Endothelial cell (in vitro differentiated cells): Measurements from ENCODE around the gene CTSL. TPM values are rescaled to one million over a fixed set of nuclear protein-coding genes. Genes with fewer than 3 reads are reported as not detected.
A peak's percentile ranks its signal among the peaks of the same experiment; 100 is the strongest.

Experiments used
- DNase-seq: peaks from one replicate; pipeline ENCODE4 v3.0.0; 2021; ENCODE audit warnings: low spot score
- H3K27ac Mint-ChIP-seq: one replicate; pipeline ENCODE4 v1.8.0; 2021; ENCODE audit warnings: mixed read lengths, inconsistent platforms; ENCODE audit not compliant: unreplicated experiment
- H3K27me3 Mint-ChIP-seq: one replicate; pipeline ENCODE4 v1.8.0; 2021; ENCODE audit warnings: mild to moderate bottlenecking, moderate library complexity, mixed read lengths, inconsistent platforms; ENCODE audit not compliant: unreplicated experiment
- H3K36me3 Mint-ChIP-seq: one replicate; pipeline ENCODE4 v1.8.0; 2021; ENCODE audit warnings: mild to moderate bottlenecking, low read depth, mixed read lengths, inconsistent platforms; ENCODE audit not compliant: unreplicated experiment
- H3K4me1 Mint-ChIP-seq: one replicate; pipeline ENCODE4 v1.8.0; 2021; ENCODE audit warnings: mild to moderate bottlenecking, mixed read lengths, inconsistent platforms; ENCODE audit not compliant: unreplicated experiment
- H3K4me3 Mint-ChIP-seq: one replicate; pipeline ENCODE4 v1.8.0; 2021; ENCODE audit warnings: mild to moderate bottlenecking, mixed read lengths, inconsistent platforms; ENCODE audit not compliant: unreplicated experiment
- H3K9me3 Mint-ChIP-seq: one replicate; pipeline ENCODE4 v1.8.0; 2021; ENCODE audit warnings: mixed read lengths, inconsistent platforms; ENCODE audit not compliant: unreplicated experiment
- total RNA-seq: library from RNA; stranded (reverse); fragmentation: NEBNext Ultra II Directional; extraction: Animal tissue kit (Norgen Biotek cat#: 25700); gene quantifications from one replicate; pipeline ENCODE4 v1.2.1, GENCODE V29; 2021; ENCODE audit not compliant: unreplicated experiment
- TF ChIP-seq, protein P1 (sequence below): fragments of 200-600 bp; sonication (generic); IDR thresholded peaks from one replicate; pipeline ENCODE4 v1.5.0; 2021; ENCODE audit warnings: antibody characterized with exemption; ENCODE audit not compliant: unreplicated experiment

CTSL gene
- total RNA-seq, 1 donor from 2014 or later, result 90.6 TPM

DNA sequence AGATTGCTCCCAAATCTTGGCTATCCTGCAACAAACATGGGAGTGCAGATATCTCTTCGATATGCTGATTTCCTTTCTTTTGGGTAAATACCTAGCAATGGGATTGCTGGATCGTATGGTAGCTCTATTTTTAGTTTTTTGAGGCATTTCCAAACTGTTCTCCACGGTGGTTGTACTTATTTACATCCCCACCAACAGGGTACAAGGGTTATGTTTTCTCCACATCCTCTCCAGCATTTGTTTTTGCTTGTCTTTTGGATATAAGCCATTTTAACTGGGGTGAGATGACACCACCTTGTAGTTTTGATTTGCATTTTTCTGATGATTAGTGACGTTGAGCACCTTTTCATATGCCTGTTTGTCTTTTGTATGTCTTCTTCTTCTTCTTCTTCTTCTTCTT lies 20.3 kb downstream of the CTSL start:
- Mint-ChIP-seq H3K4me1 (peaks cover 18% of the 10 kb centered on the region), H3K27me3 (peaks cover 3% of the 10 kb centered on the region), H3K4me3 (no peak overlapping the region), H3K36me3 (no peaks in the 10 kb centered on the region), H3K27ac (no peak overlapping the region), H3K9me3 (no peaks in the 10 kb centered on the region)
- no peak for DNase-seq
- TF ChIP-seq, protein P1, sequence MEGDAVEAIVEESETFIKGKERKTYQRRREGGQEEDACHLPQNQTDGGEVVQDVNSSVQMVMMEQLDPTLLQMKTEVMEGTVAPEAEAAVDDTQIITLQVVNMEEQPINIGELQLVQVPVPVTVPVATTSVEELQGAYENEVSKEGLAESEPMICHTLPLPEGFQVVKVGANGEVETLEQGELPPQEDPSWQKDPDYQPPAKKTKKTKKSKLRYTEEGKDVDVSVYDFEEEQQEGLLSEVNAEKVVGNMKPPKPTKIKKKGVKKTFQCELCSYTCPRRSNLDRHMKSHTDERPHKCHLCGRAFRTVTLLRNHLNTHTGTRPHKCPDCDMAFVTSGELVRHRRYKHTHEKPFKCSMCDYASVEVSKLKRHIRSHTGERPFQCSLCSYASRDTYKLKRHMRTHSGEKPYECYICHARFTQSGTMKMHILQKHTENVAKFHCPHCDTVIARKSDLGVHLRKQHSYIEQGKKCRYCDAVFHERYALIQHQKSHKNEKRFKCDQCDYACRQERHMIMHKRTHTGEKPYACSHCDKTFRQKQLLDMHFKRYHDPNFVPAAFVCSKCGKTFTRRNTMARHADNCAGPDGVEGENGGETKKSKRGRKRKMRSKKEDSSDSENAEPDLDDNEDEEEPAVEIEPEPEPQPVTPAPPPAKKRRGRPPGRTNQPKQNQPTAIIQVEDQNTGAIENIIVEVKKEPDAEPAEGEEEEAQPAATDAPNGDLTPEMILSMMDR, result no peak

DNA sequence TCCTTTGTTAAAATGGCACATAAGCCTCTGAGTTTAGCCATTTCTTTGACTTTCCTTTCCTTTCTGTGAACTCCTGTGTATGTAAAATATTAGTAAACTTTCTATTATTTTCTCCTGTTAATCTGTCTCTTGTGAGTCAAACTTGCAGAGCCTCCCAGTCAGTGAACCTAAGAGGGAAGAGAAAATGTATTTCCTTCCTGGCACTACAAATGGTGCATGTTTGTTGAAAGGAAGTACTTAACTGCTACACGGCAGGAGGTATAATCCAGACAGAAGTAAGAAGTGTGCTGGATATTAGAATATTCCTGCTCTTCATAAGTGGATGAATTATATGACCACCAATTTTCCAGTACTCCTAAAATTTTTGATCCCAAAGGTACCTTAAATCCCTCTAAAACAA lies 23.0 kb downstream of the CTSL start:
- Mint-ChIP-seq H3K27me3 (peaks cover 3% of the 10 kb centered on the region), H3K27ac (peak overlapping the region; percentile 95), H3K36me3 (no peaks in the 10 kb centered on the region), H3K4me1 (peaks cover 18% of the 10 kb centered on the region), H3K9me3 (no peaks in the 10 kb centered on the region), H3K4me3 (peak overlapping the region; percentile 52)
- DNase-seq, result no peak
- TF ChIP-seq, protein P1, result no peak

DNA sequence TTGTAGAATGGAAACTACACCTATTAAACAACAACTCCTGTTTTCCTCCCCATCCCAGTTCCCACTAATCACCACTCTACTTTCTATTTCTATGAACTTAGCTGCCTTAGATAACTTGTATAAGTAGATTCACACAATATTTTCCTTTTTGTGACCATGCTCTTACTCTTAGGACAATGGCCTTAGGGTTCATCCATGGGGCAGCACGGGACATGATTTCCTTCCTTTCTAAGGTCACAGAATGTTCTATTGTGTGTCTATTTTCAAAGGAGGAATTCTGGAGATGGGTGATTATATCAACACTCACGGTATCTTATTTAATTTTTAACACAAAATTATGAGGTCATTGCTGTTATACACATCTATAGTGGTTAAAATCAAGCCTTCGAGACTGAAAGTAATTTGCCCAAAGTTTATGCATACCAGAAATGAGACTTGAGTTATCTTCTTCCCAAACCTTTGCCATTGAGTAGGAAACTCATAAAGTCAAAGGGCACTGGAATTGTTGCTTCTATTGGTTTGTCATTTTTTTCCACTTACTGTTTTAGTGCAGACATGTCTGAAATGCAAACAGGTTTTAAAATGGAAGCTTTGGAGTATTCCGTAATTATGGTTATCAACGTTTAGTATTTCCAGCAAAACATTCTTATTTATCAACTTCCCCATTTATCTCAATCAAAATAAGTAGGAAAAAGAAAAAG lies 23.6 kb downstream of the CTSL start:
- Mint-ChIP-seq H3K36me3 (no peaks in the 10 kb centered on the region), H3K4me1 (peaks cover 18% of the 10 kb centered on the region), H3K27ac (peak overlapping the region; percentile 95), H3K27me3 (peaks cover 3% of the 10 kb centered on the region), H3K9me3 (no peaks in the 10 kb centered on the region), H3K4me3 (no peak overlapping the region)
- TF ChIP-seq, protein P1, result no peak
- no peak for DNase-seq

DNA sequence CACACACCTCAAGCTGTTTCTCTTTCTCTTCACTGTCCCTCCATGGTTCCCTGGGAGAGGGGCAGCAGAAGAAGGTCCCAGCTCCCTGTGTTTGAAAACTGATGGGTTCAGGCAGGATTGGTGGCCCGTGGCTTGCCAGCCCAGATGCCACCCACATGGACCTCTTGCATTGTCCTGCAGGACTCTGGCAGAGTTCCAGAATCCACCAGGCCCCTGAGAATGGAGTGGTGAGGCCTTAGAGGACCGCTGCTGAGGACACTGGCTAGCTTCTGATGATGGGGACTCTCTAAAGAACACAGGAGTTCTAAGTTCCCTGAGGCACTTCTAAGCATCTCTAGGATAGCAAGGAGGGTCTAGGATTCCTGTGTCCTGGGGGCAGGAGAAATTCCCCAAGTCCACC lies 24.8 kb downstream of the CTSL start:
- TF ChIP-seq, protein P1, result no peak
- no peak for DNase-seq

DNA sequence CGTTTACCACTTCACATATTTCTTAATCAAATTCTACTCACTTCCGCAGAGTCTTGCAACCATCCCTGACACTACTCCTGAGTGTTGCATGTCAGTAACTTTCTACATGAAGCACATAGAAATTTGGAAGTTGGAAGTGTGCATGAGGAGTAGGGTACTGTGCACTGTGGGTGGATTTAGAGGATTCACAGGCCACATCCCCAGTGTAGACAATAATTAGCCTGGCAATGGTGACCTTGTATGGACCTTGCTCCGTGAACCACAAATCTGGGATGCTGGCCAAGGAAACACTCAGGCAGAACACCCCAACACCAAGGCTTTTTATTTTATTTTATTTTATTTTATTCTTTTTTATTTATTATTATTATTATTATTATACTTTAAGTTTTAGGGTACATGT lies 25.5 kb downstream of the CTSL start:
- TF ChIP-seq, protein P1, result no peak
- H3K27ac Mint-ChIP-seq, result no peak overlapping the region
- no peaks in the 10 kb centered on the region for H3K9me3 Mint-ChIP-seq
- peaks cover 18% of the 10 kb centered on the region for H3K4me1 Mint-ChIP-seq
- H3K27me3 Mint-ChIP-seq, result peaks cover 3% of the 10 kb centered on the region
- H3K36me3 Mint-ChIP-seq, result no peaks in the 10 kb centered on the region
- no peak for DNase-seq
- no peak overlapping the region for H3K4me3 Mint-ChIP-seq

More for the DNA sequence above, 24.8 kb downstream of the CTSL start:
- H3K4me3 Mint-ChIP-seq, result no peak overlapping the region
- H3K36me3 Mint-ChIP-seq, result no peaks in the 10 kb centered on the region
- peaks cover 18% of the 10 kb centered on the region for H3K4me1 Mint-ChIP-seq
- H3K27ac Mint-ChIP-seq, result no peak overlapping the region
- H3K27me3 Mint-ChIP-seq, result peaks cover 3% of the 10 kb centered on the region
- H3K9me3 Mint-ChIP-seq, result no peaks in the 10 kb centered on the region
